Raji (cell line): ENCODE results near the gene PDE4D.

ENCODE experiments used
- POLR2A ChIP-seq: IDR thresholded peaks from 2 replicates; pipeline ENCODE4 v1.6.1; 2011; ENCODE audit warnings: low read depth, low read length, control low read depth; ENCODE audit not compliant: insufficient read depth

PDE4D gene

DNA sequence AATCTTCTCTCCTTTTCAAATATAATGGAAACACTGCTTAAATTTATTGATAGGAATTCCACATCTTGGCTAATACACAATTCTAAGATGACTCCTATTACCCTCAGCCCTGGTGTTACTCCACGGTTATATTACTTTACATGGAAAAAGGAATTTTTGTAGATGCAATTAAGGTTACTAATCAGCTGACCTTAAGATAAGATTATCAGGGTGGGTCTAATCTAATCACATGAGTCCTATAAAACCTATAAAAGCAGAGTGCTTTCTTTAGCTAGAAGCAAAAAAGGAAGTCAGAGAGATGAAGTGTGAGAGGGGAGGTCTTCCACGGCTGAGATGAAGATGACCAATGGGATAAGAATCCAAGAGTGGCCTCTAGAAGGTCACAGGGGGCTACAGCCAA is 268.6 kb downstream of the PDE4D start:
- TF ChIP-seq POLR2A: no peak

DNA sequence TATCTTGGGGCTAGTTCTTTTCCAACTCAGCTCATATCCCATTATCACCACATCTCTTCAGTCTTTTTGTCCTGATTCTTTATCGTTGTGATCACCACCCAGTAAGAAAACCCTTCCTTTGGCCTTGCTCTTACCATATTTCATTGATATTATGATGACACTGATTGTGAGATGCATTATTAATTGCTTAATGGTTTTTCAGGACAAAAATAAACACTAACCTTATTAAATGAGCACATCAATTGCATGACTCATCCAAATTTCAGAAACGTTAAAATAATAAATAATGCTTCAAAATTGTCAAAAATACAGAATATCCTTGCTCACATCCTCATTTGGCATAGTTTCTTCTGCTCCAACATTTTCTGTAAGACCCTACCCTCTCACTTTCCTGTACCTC is 270.7 kb downstream of the PDE4D start:
- no peak for TF ChIP-seq POLR2A

- no peak for TF ChIP-seq POLR2A
These were observed 272.0 kb downstream of the PDE4D start for GRCh38 chr5:59621477-59621876.

- TF ChIP-seq POLR2A: no peak
These were observed 272.9 kb downstream of the PDE4D start for GRCh38 chr5:59620535-59621212.

GRCh38 chr5:59618644-59619043 is 274.9 kb downstream of the PDE4D start:
- TF ChIP-seq POLR2A: no peak

GRCh38 chr5:59617186-59617771 is 276.2 kb downstream of the PDE4D start:
- TF ChIP-seq POLR2A: no peak

DNA sequence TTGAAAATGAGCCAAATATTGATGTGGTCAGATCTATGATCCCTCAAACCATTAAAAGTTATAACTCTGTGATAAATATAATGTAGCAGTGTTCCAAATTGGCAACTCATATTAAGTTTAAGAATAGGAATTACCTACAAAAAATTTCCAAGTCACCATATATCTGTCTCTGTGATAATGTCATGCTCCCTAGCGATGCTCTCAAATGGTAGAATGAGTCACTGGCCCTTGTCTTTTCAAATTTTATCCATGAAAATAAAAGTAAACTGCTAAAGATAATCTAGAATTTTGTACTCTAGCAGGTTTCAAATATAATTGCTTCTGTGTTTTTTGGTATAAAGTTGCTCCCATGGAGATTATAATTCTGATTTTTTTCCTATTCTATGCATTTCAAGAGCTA is 277.1 kb downstream of the PDE4D start:
- TF ChIP-seq POLR2A: no peak

- no peak for TF ChIP-seq POLR2A
These were observed 278.3 kb downstream of the PDE4D start for GRCh38 chr5:59615272-59615671.

- TF ChIP-seq POLR2A: no peak
These were observed 283.8 kb downstream of the PDE4D start for GRCh38 chr5:59609501-59610265.

DNA sequence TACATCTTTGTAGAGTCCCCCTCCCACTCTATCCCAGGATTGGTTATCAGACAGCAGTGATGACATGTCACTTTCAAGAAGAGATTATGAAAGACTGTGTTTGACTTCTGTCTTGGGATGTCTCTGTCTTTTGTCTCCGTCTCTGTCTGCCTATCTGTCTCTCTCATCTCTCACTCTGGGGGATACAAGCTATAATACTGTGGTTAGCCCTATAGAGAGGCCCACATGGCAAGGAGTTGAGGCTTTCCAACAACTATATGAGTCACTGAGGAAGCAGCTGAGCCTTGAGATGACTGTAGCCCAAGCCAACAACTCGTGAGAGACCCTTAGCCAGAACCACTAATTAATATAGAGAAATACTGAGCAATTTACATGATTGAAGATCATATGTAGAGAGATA is 284.8 kb downstream of the PDE4D start:
- TF ChIP-seq POLR2A: no peak

DNA sequence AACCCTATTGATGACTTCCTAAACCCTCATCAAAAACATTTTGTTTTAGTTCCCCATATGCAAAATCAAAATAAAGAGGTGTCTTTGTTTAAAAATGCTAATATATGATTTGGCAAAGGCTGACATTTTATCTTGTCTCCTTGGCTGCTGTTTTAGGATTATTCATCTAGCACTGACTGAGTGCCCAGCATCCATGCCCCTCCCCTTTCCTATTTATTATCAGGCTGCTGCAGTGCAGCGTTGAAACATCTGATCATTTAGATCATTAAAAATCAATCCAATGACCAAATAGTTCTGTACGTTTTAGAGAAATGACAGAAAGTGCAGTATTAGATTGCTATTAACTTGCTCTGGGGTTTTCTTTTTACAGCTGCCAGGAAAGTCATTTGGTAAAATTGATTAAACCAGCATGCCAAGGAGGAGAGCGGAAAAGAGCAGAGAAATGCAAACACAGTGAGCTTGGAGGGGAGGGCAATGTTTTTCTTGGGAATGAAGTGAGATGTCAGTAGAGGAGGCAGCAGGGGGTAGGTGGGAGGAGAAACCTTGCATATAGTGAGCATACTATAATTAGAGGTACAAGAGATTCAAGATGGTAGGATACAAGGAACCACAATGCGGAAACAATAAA is 286.3 kb downstream of the PDE4D start:
- no peak for TF ChIP-seq POLR2A

DNA sequence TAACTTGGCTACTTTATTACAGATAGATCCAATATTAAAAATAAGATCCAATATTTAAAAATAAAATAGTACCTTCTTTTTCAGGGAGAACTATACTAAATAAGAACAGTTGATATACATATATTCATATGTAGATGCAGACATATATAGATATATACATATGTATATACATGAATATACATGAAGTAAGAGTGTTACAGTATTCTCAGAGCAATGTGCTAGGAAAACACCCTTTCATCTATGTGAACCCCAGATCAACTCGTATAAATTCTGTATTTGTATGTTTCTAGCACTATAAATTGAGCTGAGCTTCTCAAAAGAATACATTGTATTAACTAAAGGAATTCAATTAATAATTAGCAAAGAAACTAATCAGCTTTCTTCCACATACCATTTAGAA is 287.6 kb downstream of the PDE4D start:
- TF ChIP-seq POLR2A: no peak

DNA sequence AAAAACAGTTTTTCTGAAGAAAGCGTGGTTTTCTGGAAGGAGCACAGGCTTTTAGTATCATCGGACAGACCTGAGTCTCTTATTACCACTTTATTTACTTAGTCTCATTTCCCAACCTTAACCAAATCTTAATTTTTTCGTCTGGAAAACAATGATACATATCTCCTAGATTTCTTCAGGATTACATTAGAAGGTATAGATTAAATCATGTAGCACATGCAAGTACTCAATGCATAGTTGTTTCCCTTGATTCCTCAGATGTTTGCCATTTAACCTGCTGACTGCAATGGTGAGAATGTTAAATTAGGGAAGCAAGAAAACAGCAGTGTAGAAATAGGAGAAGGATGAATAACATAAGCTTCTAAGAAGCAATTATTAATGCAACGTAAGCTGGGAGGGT is 289.4 kb downstream of the PDE4D start:
- TF ChIP-seq POLR2A: no peak

DNA sequence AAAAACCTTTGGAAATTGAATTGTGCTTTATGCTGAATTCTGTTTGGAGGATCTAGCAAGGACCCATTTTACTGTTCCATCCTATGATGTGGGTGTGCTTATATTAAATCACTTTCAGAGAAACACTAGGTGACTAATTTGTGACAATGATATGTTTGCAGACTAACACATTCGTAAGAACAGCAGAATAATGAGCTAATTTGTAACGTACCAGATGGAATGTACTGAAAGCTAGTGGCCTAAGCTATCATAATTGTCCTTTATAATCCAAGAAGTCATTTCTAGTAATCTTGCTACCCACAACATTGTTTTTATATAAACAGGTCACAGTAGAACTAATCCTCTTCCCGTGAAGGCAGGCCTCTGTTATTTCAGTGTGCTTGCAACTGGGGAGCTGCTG is 292.5 kb downstream of the PDE4D start:
- no peak for TF ChIP-seq POLR2A

DNA sequence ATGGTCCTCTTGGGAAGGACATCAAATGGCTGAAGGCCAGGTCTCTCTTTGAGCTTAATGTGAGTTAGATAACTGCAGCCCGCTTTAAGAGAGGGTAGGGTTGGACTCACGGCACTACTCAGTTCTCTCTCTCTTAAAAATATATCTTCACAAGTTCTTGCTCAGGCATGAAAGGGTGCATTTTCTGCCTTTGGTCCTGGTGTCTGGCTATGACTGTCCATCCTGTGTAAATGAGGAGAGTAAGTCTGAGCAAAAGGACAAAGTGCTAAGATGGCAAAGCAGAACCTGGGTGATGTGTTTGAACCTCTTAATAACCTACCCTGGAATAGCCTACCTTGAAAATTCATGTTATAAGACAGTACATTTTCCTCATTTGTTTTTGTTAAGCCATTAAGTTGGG is 293.4 kb downstream of the PDE4D start:
- TF ChIP-seq POLR2A: no peak

DNA sequence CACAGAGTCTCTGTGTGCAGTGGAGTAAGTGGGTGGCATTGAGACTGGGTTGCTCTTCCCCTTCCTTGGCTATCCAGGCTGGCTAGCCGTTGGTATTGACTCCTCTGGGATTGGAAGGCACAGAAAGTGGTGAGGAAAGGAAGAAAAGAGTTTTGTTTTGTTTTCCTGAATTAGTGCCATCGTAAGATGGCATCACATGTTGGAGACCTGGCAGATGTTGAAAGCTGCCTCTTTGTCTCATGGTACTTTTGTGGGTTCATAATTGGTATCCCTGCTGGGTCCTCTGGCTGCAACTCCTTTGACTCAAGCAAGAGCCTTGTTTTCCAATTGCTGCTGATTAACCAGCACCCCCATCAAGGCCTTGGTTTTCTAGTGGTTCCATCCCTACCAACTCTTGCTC is 293.8 kb downstream of the PDE4D start:
- TF ChIP-seq POLR2A: no peak
